Breast epithelium (tissue), 3 donors: ENCODE results near the gene VWF.

Source experiments
- POLR2A ChIP-seq: fragments of 450-650 bp; IDR thresholded peaks from one replicate; pipeline ENCODE4 v1.6.1; 2016; ENCODE audit warnings: antibody characterized with exemption, mild to moderate bottlenecking, moderate library complexity
- POLR2AphosphoS5 ChIP-seq, 3 donors: sonication (generic); formaldehyde crosslinking; IDR thresholded peaks; one replicate each; pipeline ENCODE4 v1.6.1; 2017; ENCODE audit warnings: antibody characterized with exemption in 3 of 3
- TF ChIP-seq, protein P1 (sequence below), 3 donors: fragments of 450-650 bp; IDR thresholded peaks; one replicate each; pipeline ENCODE4 v1.5.1; 2016 to 2017; ENCODE audit warnings: antibody characterized with exemption in 3 of 3, mild to moderate bottlenecking in 3 of 3, moderate library complexity in 3 of 3

DNA sequence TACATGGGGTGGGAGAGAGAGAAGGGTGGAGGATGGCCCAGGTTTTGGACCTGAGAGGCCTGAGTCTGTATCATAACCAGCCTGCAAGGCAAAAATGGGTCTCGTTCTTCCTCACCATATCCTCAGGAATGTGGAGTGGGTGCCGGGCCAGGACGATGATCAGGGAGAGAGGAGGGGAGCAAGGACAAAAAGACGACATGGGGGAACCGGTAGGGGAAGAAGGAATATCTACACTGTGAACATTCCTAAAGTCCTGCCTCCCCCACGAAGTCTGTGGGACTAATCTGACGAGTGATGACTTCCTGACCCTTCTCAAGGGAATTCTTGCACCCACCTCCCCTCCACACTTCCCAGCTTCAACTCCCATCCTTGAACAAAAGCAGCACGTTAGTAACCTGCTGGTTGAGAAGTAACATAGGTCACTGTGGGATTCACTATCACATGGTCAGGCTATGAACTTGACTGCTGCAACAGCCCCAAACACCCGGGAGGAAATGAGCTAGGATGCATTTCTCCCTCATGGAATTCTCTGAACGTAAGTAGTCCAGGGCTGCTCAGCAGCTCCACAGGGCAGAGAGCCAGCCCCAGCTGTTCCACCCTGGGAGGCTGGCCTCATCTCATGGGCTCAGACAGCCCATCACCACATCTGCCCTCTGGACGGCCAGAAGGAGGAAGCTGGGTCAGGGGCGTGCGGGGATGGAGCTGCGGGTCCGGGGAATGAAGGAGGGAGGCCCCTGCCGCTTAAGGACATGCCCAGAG, 36.8 kb upstream of the VWF start:
- TF ChIP-seq POLR2AphosphoS5 (IDR thresholded peaks at IDR 0.05) (no peak), POLR2A (no peak)
- TF ChIP-seq, protein P1, sequence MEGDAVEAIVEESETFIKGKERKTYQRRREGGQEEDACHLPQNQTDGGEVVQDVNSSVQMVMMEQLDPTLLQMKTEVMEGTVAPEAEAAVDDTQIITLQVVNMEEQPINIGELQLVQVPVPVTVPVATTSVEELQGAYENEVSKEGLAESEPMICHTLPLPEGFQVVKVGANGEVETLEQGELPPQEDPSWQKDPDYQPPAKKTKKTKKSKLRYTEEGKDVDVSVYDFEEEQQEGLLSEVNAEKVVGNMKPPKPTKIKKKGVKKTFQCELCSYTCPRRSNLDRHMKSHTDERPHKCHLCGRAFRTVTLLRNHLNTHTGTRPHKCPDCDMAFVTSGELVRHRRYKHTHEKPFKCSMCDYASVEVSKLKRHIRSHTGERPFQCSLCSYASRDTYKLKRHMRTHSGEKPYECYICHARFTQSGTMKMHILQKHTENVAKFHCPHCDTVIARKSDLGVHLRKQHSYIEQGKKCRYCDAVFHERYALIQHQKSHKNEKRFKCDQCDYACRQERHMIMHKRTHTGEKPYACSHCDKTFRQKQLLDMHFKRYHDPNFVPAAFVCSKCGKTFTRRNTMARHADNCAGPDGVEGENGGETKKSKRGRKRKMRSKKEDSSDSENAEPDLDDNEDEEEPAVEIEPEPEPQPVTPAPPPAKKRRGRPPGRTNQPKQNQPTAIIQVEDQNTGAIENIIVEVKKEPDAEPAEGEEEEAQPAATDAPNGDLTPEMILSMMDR (IDR thresholded peaks at IDR 0.05) = no peak
